NCI-H748 (cell line): Measurements from ENCODE around the gene WRNIP1.
A peak's percentile ranks its signal among the peaks of the same experiment; 100 is the strongest.
"Not testable (repeated sequence)": the region's sequence is repeated elsewhere in the genome, so short reads cannot be mapped to it uniquely, and the experiment has no call there.

Experiments used
- DNase-seq: peaks from one replicate; lab custom pipeline; 2025; ENCODE audit not compliant: unreplicated experiment; lab: John Stamatoyannopoulos, UW

WRNIP1 gene

GRCh38 chr6:2760882-2761842 lies 4.0 kb upstream of the WRNIP1 start:
- DNase-seq, result no peak

- not testable (repeated sequence) for DNase-seq
These were observed 2.3 kb upstream of the WRNIP1 start for GRCh38 chr6:2762868-2763267.

- no peak for DNase-seq
These were observed 1.8 kb upstream of the WRNIP1 start for GRCh38 chr6:2763345-2763841.

- peak; percentile 58 for DNase-seq
These were observed 1.2 kb upstream of the WRNIP1 start for GRCh38 chr6:2763876-2764540.

GRCh38 chr6:2764610-2765165 lies 505 bp upstream of the WRNIP1 start:
- peak; percentile 94 for DNase-seq

- peak; percentile 74 for DNase-seq
These were observed 938 bp downstream of the WRNIP1 start for GRCh38 chr6:2765896-2766766.

GRCh38 chr6:2766767-2767656 lies 1.8 kb downstream of the WRNIP1 start:
- peak; percentile 31 for DNase-seq

GRCh38 chr6:2767657-2768524 lies 2.7 kb downstream of the WRNIP1 start:
- no peak for DNase-seq

GRCh38 chr6:2768696-2769095 lies 3.5 kb downstream of the WRNIP1 start:
- no peak for DNase-seq

GRCh38 chr6:2770171-2770570 lies 5.0 kb downstream of the WRNIP1 start:
- peak; percentile 44 for DNase-seq

- DNase-seq, result no peak
These were observed 5.9 kb downstream of the WRNIP1 start for GRCh38 chr6:2771079-2771478.

GRCh38 chr6:2772840-2773239 lies 7.6 kb downstream of the WRNIP1 start:
- no peak for DNase-seq

- DNase-seq, result no peak
These were observed 8.3 kb downstream of the WRNIP1 start for GRCh38 chr6:2773449-2773848.

GRCh38 chr6:2775003-2775402 lies 9.8 kb downstream of the WRNIP1 start:
- DNase-seq, result no peak

GRCh38 chr6:2777249-2777648 lies 12.1 kb downstream of the WRNIP1 start:
- DNase-seq, result no peak

GRCh38 chr6:2780102-2780737 lies 15.0 kb downstream of the WRNIP1 start:
- DNase-seq, result no peak

- no peak for DNase-seq
These were observed 16.6 kb downstream of the WRNIP1 start for GRCh38 chr6:2781685-2782355.

GRCh38 chr6:2782356-2782708 lies 17.1 kb downstream of the WRNIP1 start:
- DNase-seq, result no peak
